Suprapubic skin (tissue), 4 donors: ENCODE data around the gene RFX3.

Experiments
- CTCF ChIP-seq, 2 donors: fragments of 200-600 bp in 1 of 2; fragments of 450-650 bp in 1 of 2; sonication (generic) in 1 of 2; IDR thresholded peaks; one replicate each; pipeline ENCODE4 v1.5.1; 2016 to 2019; ENCODE audit warnings: antibody characterized with exemption in 2 of 2, mild to moderate bottlenecking in 1 of 2, moderate library complexity in 1 of 2
- EP300 ChIP-seq: sonication (generic); formaldehyde crosslinking; IDR thresholded peaks from one replicate; pipeline ENCODE4 v1.6.1; 2017; ENCODE audit warnings: antibody characterized with exemption
- POLR2A ChIP-seq, 2 donors: fragments of 450-650 bp; IDR thresholded peaks; one replicate each; pipeline ENCODE4 v1.6.1; 2017; ENCODE audit warnings: antibody characterized with exemption in 2 of 2, mild to moderate bottlenecking in 2 of 2, moderate library complexity in 2 of 2
- POLR2AphosphoS5 ChIP-seq, 3 donors: sonication (generic); formaldehyde crosslinking; IDR thresholded peaks; one replicate each; pipeline ENCODE4 v1.6.1; 2017; ENCODE audit warnings: antibody characterized with exemption in 3 of 3

GRCh38 chr9:3410461-3410860 lies 115.3 kb downstream of the RFX3 start:
- no peak for TF ChIP-seq POLR2A (IDR thresholded peaks at IDR 0.05)
- TF ChIP-seq EP300: no peak
- TF ChIP-seq POLR2AphosphoS5 (IDR thresholded peaks at IDR 0.05): no peak
- TF ChIP-seq CTCF (IDR thresholded peaks at IDR 0.05): no peak
